ENCODE measurements around the gene TLE4.

DNA sequence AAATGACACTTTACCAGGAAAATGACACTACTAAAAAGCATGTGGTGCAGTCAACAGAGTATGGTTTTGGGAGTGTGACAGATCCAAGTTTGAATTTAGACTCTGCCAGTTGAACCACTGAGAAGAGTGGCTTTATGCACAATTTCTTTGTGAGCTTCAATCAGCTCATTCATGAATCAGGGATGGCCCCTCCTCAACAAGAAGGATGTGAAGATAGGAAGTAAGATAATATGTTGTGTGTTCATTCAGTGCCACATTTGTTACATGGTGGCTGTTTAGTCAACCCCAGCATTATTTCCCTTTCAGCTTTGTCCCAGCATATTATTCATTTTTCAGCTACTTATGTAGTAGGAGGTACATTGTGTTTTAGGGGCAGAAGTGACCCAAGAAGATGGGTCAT, 140.1 kb downstream of the TLE4 start:
- TF ChIP-seq, protein P1, sequence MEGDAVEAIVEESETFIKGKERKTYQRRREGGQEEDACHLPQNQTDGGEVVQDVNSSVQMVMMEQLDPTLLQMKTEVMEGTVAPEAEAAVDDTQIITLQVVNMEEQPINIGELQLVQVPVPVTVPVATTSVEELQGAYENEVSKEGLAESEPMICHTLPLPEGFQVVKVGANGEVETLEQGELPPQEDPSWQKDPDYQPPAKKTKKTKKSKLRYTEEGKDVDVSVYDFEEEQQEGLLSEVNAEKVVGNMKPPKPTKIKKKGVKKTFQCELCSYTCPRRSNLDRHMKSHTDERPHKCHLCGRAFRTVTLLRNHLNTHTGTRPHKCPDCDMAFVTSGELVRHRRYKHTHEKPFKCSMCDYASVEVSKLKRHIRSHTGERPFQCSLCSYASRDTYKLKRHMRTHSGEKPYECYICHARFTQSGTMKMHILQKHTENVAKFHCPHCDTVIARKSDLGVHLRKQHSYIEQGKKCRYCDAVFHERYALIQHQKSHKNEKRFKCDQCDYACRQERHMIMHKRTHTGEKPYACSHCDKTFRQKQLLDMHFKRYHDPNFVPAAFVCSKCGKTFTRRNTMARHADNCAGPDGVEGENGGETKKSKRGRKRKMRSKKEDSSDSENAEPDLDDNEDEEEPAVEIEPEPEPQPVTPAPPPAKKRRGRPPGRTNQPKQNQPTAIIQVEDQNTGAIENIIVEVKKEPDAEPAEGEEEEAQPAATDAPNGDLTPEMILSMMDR (IDR thresholded peaks at IDR 0.05), result no peak
- no peak for TF ChIP-seq EZH2 (IDR thresholded peaks at IDR 0.05; ENCODE audit: borderline replicate concordance, insufficient read depth, low read depth, low read length, poor library complexity, severe bottlenecking)

Data from B cell (primary cell).